HG02938 (cell line): ENCODE data around the gene DHRSX.
"Not testable (repeated sequence)": the region's sequence is repeated elsewhere in the genome, so short reads cannot be mapped to it uniquely, and the experiment has no call there.

Experiments
- ATAC-seq: cut with Tn5 transposase; IDR thresholded peaks from one replicate; pipeline ENCODE4 v1.9.1; 2021; ENCODE audit warnings: mild to moderate bottlenecking, moderate library complexity; ENCODE audit not compliant: unreplicated experiment

Gene DHRSX

GRCh38 chrX:2498781-2499302 lies 1.9 kb downstream of the DHRSX start:
- no peak for ATAC-seq

GRCh38 chrX:2497961-2498780 lies 2.6 kb downstream of the DHRSX start:
- no peak for ATAC-seq

- no peak for ATAC-seq
Observed at GRCh38 chrX:2495595-2495994, 5.2 kb downstream of the DHRSX start.

GRCh38 chrX:2492531-2493218 lies 8.1 kb downstream of the DHRSX start:
- no peak for ATAC-seq

GRCh38 chrX:2490634-2491033 lies 10.1 kb downstream of the DHRSX start:
- no peak for ATAC-seq

- ATAC-seq = no peak
Observed at GRCh38 chrX:2489446-2490445, 11.0 kb downstream of the DHRSX start.

- ATAC-seq = no peak
Observed at GRCh38 chrX:2488621-2489285, 12.0 kb downstream of the DHRSX start.

GRCh38 chrX:2487366-2487765 lies 13.4 kb downstream of the DHRSX start:
- ATAC-seq = no peak

GRCh38 chrX:2486476-2487133 lies 14.2 kb downstream of the DHRSX start:
- ATAC-seq = no peak

GRCh38 chrX:2485789-2486345 lies 14.9 kb downstream of the DHRSX start:
- no peak for ATAC-seq

- no peak for ATAC-seq
Observed at GRCh38 chrX:2484721-2485648, 15.8 kb downstream of the DHRSX start.

GRCh38 chrX:2484256-2484655 lies 16.5 kb downstream of the DHRSX start:
- ATAC-seq = no peak

- ATAC-seq = no peak
Observed at GRCh38 chrX:2483398-2484060, 17.2 kb downstream of the DHRSX start.

- not testable (repeated sequence) for ATAC-seq
Observed at GRCh38 chrX:2481597-2481996, 19.2 kb downstream of the DHRSX start.

GRCh38 chrX:2479982-2480381 lies 20.8 kb downstream of the DHRSX start:
- not testable (repeated sequence) for ATAC-seq

GRCh38 chrX:2479420-2479780 lies 21.4 kb downstream of the DHRSX start:
- ATAC-seq = no peak

- no peak for ATAC-seq
Observed at GRCh38 chrX:2478546-2479419, 22.0 kb downstream of the DHRSX start.
